Natural killer cell (primary cell): Measurements from ENCODE around the gene AOC2. TPM values are rescaled to one million over a fixed set of nuclear protein-coding genes. Genes with fewer than 3 reads are reported as not detected.

Experiments used
- ATAC-seq, 3 donors: fragments of 150-1000 bp in 2 of 3; fragments of 200-7000 bp in 1 of 3; cut with Tn5 transposase; 1 replicate in 1 of 3; 2 replicates in 2 of 3; pipeline ENCODE4 v1.10.0; 2021; ENCODE audit warnings: mild to moderate bottlenecking in 2 of 3, moderate library complexity in 2 of 3
- DNase-seq, 2 donors: peaks; one replicate each; pipeline versions ENCODE4 v3.0.0 to v3.0.0-alpha.2; 2013 to 2021; ENCODE audit warnings: mixed read lengths in 1 of 2
- H3K27ac ChIP-seq: one replicate; pipeline ENCODE4 v1.5.1; 2013; ENCODE audit warnings: mild to moderate bottlenecking, low read length
- H3K27me3 ChIP-seq: one replicate; pipeline ENCODE4 v1.6.1; 2013; ENCODE audit warnings: low read length; ENCODE audit not compliant: control insufficient read depth, insufficient read depth
- H3K36me3 ChIP-seq: one replicate; pipeline ENCODE4 v1.6.1; 2013; ENCODE audit warnings: low read length; ENCODE audit not compliant: control insufficient read depth, insufficient read depth
- H3K4me1 ChIP-seq: one replicate; pipeline ENCODE4 v1.6.1; 2013; ENCODE audit warnings: low read length; ENCODE audit not compliant: control insufficient read depth, insufficient read depth
- H3K4me3 ChIP-seq: one replicate; pipeline ENCODE4 v1.5.1; 2013; ENCODE audit warnings: low read length
- H3K9me3 ChIP-seq: one replicate; pipeline ENCODE4 v1.6.1; 2013; ENCODE audit warnings: low read length; ENCODE audit not compliant: control insufficient read depth, insufficient read depth
- H3K27ac Mint-ChIP-seq, 2 donors: one replicate each; pipeline ENCODE4 v1.8.0; 2022; ENCODE audit warnings: mild to moderate bottlenecking in 2 of 2, mixed read lengths in 2 of 2, moderate library complexity in 1 of 2
- H3K27me3 Mint-ChIP-seq, 2 donors: one replicate each; pipeline ENCODE4 v1.8.0; 2022; ENCODE audit warnings: low read depth in 2 of 2, mixed read lengths in 2 of 2
- H3K36me3 Mint-ChIP-seq: one replicate; pipeline ENCODE4 v1.8.0; 2022; ENCODE audit warnings: mixed read lengths
- H3K4me1 Mint-ChIP-seq, 2 donors: one replicate each; pipeline ENCODE4 v1.8.0; 2022; ENCODE audit warnings: mixed read lengths in 2 of 2
- H3K4me3 Mint-ChIP-seq: one replicate; pipeline ENCODE4 v1.8.0; 2022; ENCODE audit warnings: mild to moderate bottlenecking, moderate library complexity, mixed read lengths
- H3K9me3 Mint-ChIP-seq, 2 donors: one replicate each; pipeline ENCODE4 v1.8.0; 2022; ENCODE audit warnings: mixed read lengths in 2 of 2
- CTCF ChIP-seq: fragments of 200-600 bp; IDR thresholded peaks from one replicate; pipeline ENCODE4 v1.8.0; 2022; ENCODE audit warnings: antibody characterized with exemption
- whole genome bisulfite sequencing: methylation state at CpG from one replicate; pipeline ENCODE4 v1.1.7; 2013; ENCODE audit warnings: missing lambda C conversion rate; ENCODE audit not compliant: insufficient coverage; 5-methylcytosine and 5-hydroxymethylcytosine counted together
- intact Hi-C: fragments of 100-400 bp; cut with micrococcal nuclease; formaldehyde crosslinking; loops from one replicate; pipeline ENCODE4 v1.14.2; 2022
- total RNA-seq, 4 donors: library from RNA; stranded (reverse); fragments of 120-200 nt in 1 of 4; gene quantifications; one replicate each; pipeline versions ENCODE4 v1.2.3 to v1.2.4, GENCODE V29; 2013 to 2022

AOC2 gene
- total RNA-seq, 3 donors from 2014 or later (not counting 1 experiment from before 2014, with no cell fraction given) = 3.0 to 3.9 (median 3.5) TPM

- no peak for ATAC-seq
- Histone ChIP-seq H3K4me1 (no peaks in the 10 kb centered on the region), H3K27ac (no peak overlapping the region), H3K36me3 (no peaks in the 10 kb centered on the region), H3K4me3 (no peak overlapping the region), H3K27me3 (no peaks in the 10 kb centered on the region), H3K9me3 (no peaks in the 10 kb centered on the region)
- no peak for DNase-seq
- WGBS = 55% methylated on average over 14 of the region's 15 CpGs
- Mint-ChIP-seq H3K4me3 (no peak overlapping the region), H3K27ac (no peak overlapping the region), H3K27me3 (peaks cover 1 to 3% of the 10 kb centered on the region in 2 donors), H3K9me3 (no peaks in the 10 kb centered on the region), H3K36me3 (no peaks in the 10 kb centered on the region), H3K4me1 (peaks cover 0 to 5% of the 10 kb centered on the region in 2 donors)
- intact Hi-C loops = no loop called here
- no peak for TF ChIP-seq CTCF
Measured at GRCh38 chr17:42886283-42887176, 42.1 kb downstream of the AOC2 start.

DNA sequence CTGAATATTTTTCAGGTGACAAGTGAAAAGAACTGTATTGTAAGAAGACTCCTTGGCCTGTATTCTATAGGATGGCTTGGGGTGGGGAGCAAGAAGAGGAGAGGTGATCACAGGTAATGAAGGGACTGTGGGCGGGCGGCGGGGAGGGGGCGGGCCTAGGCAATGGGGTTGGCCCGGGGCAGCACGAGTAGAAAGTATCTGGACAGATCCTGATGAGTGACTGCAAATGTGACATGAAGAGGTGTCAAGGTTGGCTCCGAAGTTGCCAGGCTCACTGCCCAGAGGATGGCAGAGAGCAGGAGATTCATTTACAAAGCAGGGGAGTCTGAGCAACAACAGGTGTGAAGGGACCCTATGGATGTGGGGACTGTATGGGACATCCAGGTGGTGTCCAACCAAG is 45.4 kb downstream of the AOC2 start:
- Mint-ChIP-seq H3K27ac (no peak overlapping the region), H3K36me3 (no peaks in the 10 kb centered on the region), H3K4me3 (no peak overlapping the region), H3K27me3 (peaks cover 3 to 5% of the 10 kb centered on the region in 2 donors), H3K9me3 (no peaks in the 10 kb centered on the region), H3K4me1 (peaks cover 0 to 5% of the 10 kb centered on the region in 2 donors)
- no peaks in the 10 kb centered on the region for H3K27me3 ChIP-seq
- no peak overlapping the region for H3K27ac ChIP-seq
- WGBS = 88% methylated on average over 7 of the region's 7 CpGs
- no peak overlapping the region for H3K4me3 ChIP-seq
- intact Hi-C loops = no loop called here
- ATAC-seq = no peak
- no peaks in the 10 kb centered on the region for H3K4me1 ChIP-seq
- DNase-seq = no peak
- TF ChIP-seq CTCF = no peak
- H3K9me3 ChIP-seq = no peaks in the 10 kb centered on the region
- no peaks in the 10 kb centered on the region for H3K36me3 ChIP-seq

- no peak overlapping the region for H3K4me3 ChIP-seq
- H3K4me3 Mint-ChIP-seq = no peak overlapping the region
- peaks cover 0 to 5% of the 10 kb centered on the region in 2 donors for H3K27me3 Mint-ChIP-seq
- H3K4me1 ChIP-seq = no peaks in the 10 kb centered on the region
- no peaks in the 10 kb centered on the region for H3K36me3 ChIP-seq
- H3K27me3 ChIP-seq = no peaks in the 10 kb centered on the region
- H3K9me3 ChIP-seq = no peaks in the 10 kb centered on the region
- H3K4me1 Mint-ChIP-seq = no peaks in the 10 kb centered on the region
- H3K27ac ChIP-seq = no peak overlapping the region
- H3K27ac Mint-ChIP-seq = no peak overlapping the region
- no peak for TF ChIP-seq CTCF
- no peaks in the 10 kb centered on the region for H3K36me3 Mint-ChIP-seq
- H3K9me3 Mint-ChIP-seq = no peaks in the 10 kb centered on the region
- DNase-seq (no peak), ATAC-seq (no peak)
- intact Hi-C loops = no loop called here
- WGBS = 84% methylated on average over 10 of the region's 10 CpGs
Measured at GRCh38 chr17:42891539-42892152, 47.3 kb downstream of the AOC2 start.
